H1 (cell line): ENCODE measurements around the gene DCBLD1. TPM values are rescaled to one million over a fixed set of nuclear protein-coding genes. Genes with fewer than 3 reads are reported as not detected.
A peak's percentile ranks its signal among the peaks of the same experiment; 100 is the strongest.

Experiments
- CTCF ChIA-PET: fragments of 300-600 bp; sonication (Branson Sonifier 250); formaldehyde crosslinking; loops from one replicate; lab custom pipeline; 2021; ENCODE audit not compliant: partially characterized antibody; lab: Charles Lee
- POLR2A ChIA-PET: fragments of 300-600 bp; sonication (Branson Sonifier 250); formaldehyde crosslinking; loops from one replicate; lab custom pipeline; 2021; ENCODE audit warnings: inconsistent platforms; ENCODE audit not compliant: partially characterized antibody; lab: Charles Lee
- DNase-seq, 2 experiments: peaks; one replicate each; pipeline versions ENCODE4 v3.0.0 to v3.0.0-alpha.2; 2010 to 2022; ENCODE audit warnings: low spot score in 2 of 2, low read depth in 1 of 2, mixed read lengths in 1 of 2
- FAIRE-seq: peaks from 2 replicates; lab custom pipeline; 2011; peaks lifted over from hg19 to GRCh38; lab: Jason Lieb, UNC
- H2AFZ ChIP-seq: 2 replicates; pipeline ENCODE4 v1.8.1; 2012; ENCODE audit warnings: low read length, inconsistent platforms
- H2AK5ac ChIP-seq: 2 replicates; pipeline ENCODE4 v1.6.1; 2013; ENCODE audit warnings: low read depth, low read length
- H2BK120ac ChIP-seq: replicated peaks from 2 replicates; pipeline ENCODE3; 2013; ENCODE audit warnings: low read depth, low read length, inconsistent platforms
- H2BK12ac ChIP-seq: 2 replicates; pipeline ENCODE4 v1.6.1; 2013; ENCODE audit warnings: low read depth, low read length
- H2BK15ac ChIP-seq: 2 replicates; pipeline ENCODE4 v1.6.1; 2013; ENCODE audit warnings: low read length
- H2BK20ac ChIP-seq: 2 replicates; pipeline ENCODE4 v1.6.1; 2013; ENCODE audit warnings: low read length
- H2BK5ac ChIP-seq: 2 replicates; pipeline ENCODE4 v1.6.1; 2013; ENCODE audit warnings: low read depth, low read length
- H3K14ac ChIP-seq: 2 replicates; pipeline ENCODE4 v1.6.1; 2013; ENCODE audit warnings: inconsistent platforms; ENCODE audit not compliant: insufficient read length
- H3K18ac ChIP-seq: 2 replicates; pipeline ENCODE4 v1.6.1; 2013; ENCODE audit warnings: low read length; ENCODE audit errors: extremely low read depth
- H3K23ac ChIP-seq: 2 replicates; pipeline ENCODE4 v1.6.1; 2013; ENCODE audit warnings: inconsistent platforms; ENCODE audit not compliant: insufficient read length
- H3K23me2 ChIP-seq: 2 replicates; pipeline ENCODE4 v1.6.1; 2013; ENCODE audit warnings: low read depth, low read length
- H3K27ac ChIP-seq: 2 replicates; pipeline ENCODE4 v1.6.1; 2011; ENCODE audit warnings: low read depth, low read length, inconsistent platforms
- H3K27me3 ChIP-seq, 4 experiments: replicated peaks in 1 of 4; 1 replicate in 1 of 4; 2 replicates in 3 of 4; pipeline versions ENCODE4 v1.6.1 to v1.8.1; 2011 to 2013; ENCODE audit warnings: low read length in 3 of 4, mild to moderate bottlenecking in 3 of 4, inconsistent platforms in 2 of 4, mixed read lengths in 2 of 4, moderate library complexity in 1 of 4; ENCODE audit not compliant: control insufficient read depth in 3 of 4, insufficient read depth in 3 of 4; ENCODE audit errors: extremely low read depth in 1 of 4
- H3K36me3 ChIP-seq, 4 experiments: 2 replicates each; pipeline versions ENCODE4 v1.6.1 to v1.8.1; 2011 to 2013; ENCODE audit warnings: mild to moderate bottlenecking in 4 of 4, low read length in 3 of 4, moderate library complexity in 2 of 4, control low read depth in 1 of 4, inconsistent platforms in 1 of 4; ENCODE audit not compliant: insufficient read depth in 4 of 4, control insufficient read depth in 2 of 4
- H3K4ac ChIP-seq: replicated peaks from 2 replicates; pipeline ENCODE3; 2013; ENCODE audit warnings: low read length, low read depth, mixed read lengths, inconsistent platforms; ENCODE audit not compliant: insufficient read length
- H3K4me1 ChIP-seq, 4 experiments: replicated peaks in 1 of 4; 1 replicate in 1 of 4; 2 replicates in 3 of 4; pipeline versions ENCODE4 v1.6.1 to v1.8.1; 2011 to 2013; ENCODE audit warnings: low read length in 3 of 4, inconsistent platforms in 2 of 4, mixed read lengths in 1 of 4; ENCODE audit not compliant: insufficient read depth in 4 of 4, control insufficient read depth in 3 of 4
- H3K4me2 ChIP-seq, 2 experiments: 2 replicates each; pipeline versions ENCODE4 v1.6.1 to v1.8.1; 2011 to 2013; ENCODE audit warnings: low read depth in 2 of 2, low read length in 2 of 2, control low read depth in 1 of 2, inconsistent platforms in 1 of 2, mild to moderate bottlenecking in 1 of 2; ENCODE audit not compliant: insufficient read depth in 1 of 2
- H3K4me3 ChIP-seq, 4 experiments: fragments of 200-600, 300-600 bp in 1 of 4; sonication (generic), shearing (Covaris generic), sonication (Bioruptor Twin) in 1 of 4; 2 replicates each; pipeline versions ENCODE4 v1.5.1 to v1.8.1; 2011 to 2016; ENCODE audit warnings: low read length in 4 of 4, low read depth in 3 of 4, control low read depth in 2 of 4, inconsistent platforms in 2 of 4, mild to moderate bottlenecking in 2 of 4, mixed read lengths in 1 of 4, moderate library complexity in 1 of 4; ENCODE audit not compliant: insufficient read depth in 2 of 4; ENCODE audit errors: extremely low read depth in 1 of 4
- H3K56ac ChIP-seq: replicated peaks from 2 replicates; pipeline ENCODE3; 2013; ENCODE audit warnings: low read depth, mild to moderate bottlenecking, mixed read lengths, low read length, inconsistent platforms; ENCODE audit not compliant: insufficient read length
- H3K79me1 ChIP-seq: 2 replicates; pipeline ENCODE4 v1.6.1; 2013; ENCODE audit warnings: low read depth, low read length, control low read depth
- H3K79me2 ChIP-seq, 2 experiments: 2 replicates each; pipeline versions ENCODE4 v1.6.1 to v1.8.1; 2012 to 2013; ENCODE audit warnings: low read length in 2 of 2, mild to moderate bottlenecking in 2 of 2, inconsistent platforms in 1 of 2; ENCODE audit not compliant: insufficient read depth in 2 of 2, control insufficient read depth in 1 of 2
- H3K9ac ChIP-seq, 4 experiments: replicated peaks in 1 of 4; 1 replicate in 1 of 4; 2 replicates in 3 of 4; pipeline versions ENCODE4 v1.6.1 to v1.8.1; 2011 to 2013; ENCODE audit warnings: low read depth in 3 of 4, low read length in 3 of 4, control low read depth in 2 of 4, mild to moderate bottlenecking in 2 of 4, moderate library complexity in 2 of 4, inconsistent platforms in 1 of 4; ENCODE audit errors: extremely low read depth in 1 of 4
- H3K9me3 ChIP-seq, 2 experiments: 2 replicates each; pipeline versions ENCODE4 v1.6.1 to v1.8.1; 2012 to 2013; ENCODE audit warnings: mild to moderate bottlenecking in 2 of 2, moderate library complexity in 2 of 2, control low read depth in 1 of 2, inconsistent platforms in 1 of 2, low read depth in 1 of 2, low read length in 1 of 2, mixed read lengths in 1 of 2; ENCODE audit not compliant: insufficient read depth in 2 of 2
- H4K20me1 ChIP-seq, 2 experiments: replicated peaks in 1 of 2; 2 replicates each; pipeline versions ENCODE3 to v1.8.1; 2011 to 2013; ENCODE audit warnings: inconsistent platforms in 2 of 2, low read length in 2 of 2, mild to moderate bottlenecking in 1 of 2; ENCODE audit not compliant: insufficient read depth in 2 of 2, control insufficient read depth in 1 of 2
- H4K5ac ChIP-seq: 2 replicates; pipeline ENCODE4 v1.6.1; 2013; ENCODE audit warnings: low read length, low read depth, mixed read lengths, inconsistent platforms; ENCODE audit not compliant: insufficient read length
- H4K8ac ChIP-seq: 2 replicates; pipeline ENCODE4 v1.8.0; 2013; ENCODE audit warnings: mild to moderate bottlenecking, moderate library complexity, low read length, inconsistent platforms; ENCODE audit not compliant: insufficient read depth; ENCODE audit errors: extremely low read depth
- H4K91ac ChIP-seq: replicated peaks from 2 replicates; pipeline ENCODE3; 2013; ENCODE audit warnings: low read length, mixed read lengths, inconsistent platforms; ENCODE audit not compliant: insufficient read length
- BACH1 ChIP-seq: IDR thresholded peaks from 2 replicates; pipeline ENCODE4 v1.6.1; 2012; ENCODE audit warnings: low read length, improper control_type of control experiment
- CBX5 ChIP-seq: fragments of 300-800, 300-1000 bp; sonication (generic); IDR thresholded peaks from 2 replicates; pipeline ENCODE4 v1.7.1; 2016; ENCODE audit warnings: antibody characterized with exemption, low read length, low read depth
- CEBPB ChIP-seq: IDR thresholded peaks from 2 replicates; pipeline ENCODE4 v1.6.1; 2012; ENCODE audit warnings: low read depth, low read length
- CHD2 ChIP-seq: IDR thresholded peaks from 2 replicates; pipeline ENCODE4 v1.6.1; 2012; ENCODE audit warnings: low read length, improper control_type of control experiment
- CTBP2 ChIP-seq: IDR thresholded peaks from 2 replicates; pipeline ENCODE4 v1.7.0; 2011; ENCODE audit warnings: borderline replicate concordance, mild to moderate bottlenecking, moderate library complexity, mixed read lengths, low read length; ENCODE audit not compliant: insufficient read depth, insufficient read length
- EGR1 ChIP-seq: IDR thresholded peaks from 2 replicates; pipeline ENCODE4 v1.6.1; 2011; ENCODE audit warnings: low read depth, low read length, borderline replicate concordance
- GABPA ChIP-seq: IDR thresholded peaks from 2 replicates; pipeline ENCODE4 v1.6.1; 2011; ENCODE audit warnings: mild to moderate bottlenecking, low read length, moderate library complexity, borderline replicate concordance; ENCODE audit not compliant: insufficient read depth
- GTF2F1 ChIP-seq: IDR thresholded peaks from 2 replicates; pipeline ENCODE4 v1.6.1; 2012; ENCODE audit warnings: low read depth, low read length, improper control_type of control experiment, borderline replicate concordance
- HDAC6 ChIP-seq: IDR thresholded peaks from one replicate; pipeline ENCODE4 v1.7.1; 2012; ENCODE audit warnings: low read depth, mild to moderate bottlenecking, inconsistent platforms, low read length, moderate library complexity
- NRF1 ChIP-seq: IDR thresholded peaks from 2 replicates; pipeline ENCODE4 v1.6.1; 2011; ENCODE audit warnings: mild to moderate bottlenecking, low read depth, low read length, improper control_type of control experiment
- POU5F1 ChIP-seq: IDR thresholded peaks from 2 replicates; pipeline ENCODE4 v1.6.1; 2011; ENCODE audit warnings: low read depth, mild to moderate bottlenecking, low read length, moderate library complexity
- RXRA ChIP-seq: IDR thresholded peaks from 2 replicates; pipeline ENCODE4 v1.6.1; 2011; ENCODE audit warnings: low read depth, mild to moderate bottlenecking, low read length, moderate library complexity; ENCODE audit not compliant: insufficient read depth
- SIX5 ChIP-seq: IDR thresholded peaks from 2 replicates; pipeline ENCODE4 v1.6.1; 2011; ENCODE audit warnings: mild to moderate bottlenecking, low read depth, low read length
- TCF12 ChIP-seq: IDR thresholded peaks from 2 replicates; pipeline ENCODE4 v1.6.1; 2011; ENCODE audit warnings: low read depth, mild to moderate bottlenecking, low read length
- TEAD4 ChIP-seq: IDR thresholded peaks from 2 replicates; pipeline ENCODE4 v1.6.1; 2012; ENCODE audit warnings: low read depth, low read length, inconsistent platforms, mixed read lengths
- WGBS, 2 experiments: shearing (Covaris generic) in 1 of 2; methylation state at CpG; one replicate each; pipeline versions ENCODE4 v1.1.6 to v1.1.7; 2013 to 2015; ENCODE audit warnings: low lambda C conversion rate in 2 of 2, mixed read lengths in 2 of 2, inconsistent platforms in 1 of 2, low coverage in 1 of 2, missing lambda C conversion rate in 1 of 2; ENCODE audit not compliant: insufficient replicate concordance in 2 of 2, insufficient coverage in 1 of 2, insufficient read length in 1 of 2; ENCODE audit errors: extremely low coverage in 1 of 2, missing lambda C conversion rate in 1 of 2; 5-methylcytosine and 5-hydroxymethylcytosine counted together
- polyA plus RNA-seq, 7 experiments: library from polyadenylated mRNA; depleted of rRNA in 3 of 7; stranded (reverse) in 5 of 7; unstranded in 2 of 7; fragments of >200 nt in 5 of 7; fragments of 200-250 nt in 2 of 7; gene quantifications; 1 replicate in 5 of 7; 2 replicates in 1 of 7; 4 replicates in 1 of 7; pipeline versions ENCODE4 v1.2.1 to v1.2.3, GENCODE V29; 2011 to 2013; ENCODE audit warnings: missing spikeins in 2 of 7, mixed read lengths in 2 of 7
- total RNA-seq: library from RNA; stranded (reverse); fragmentation: NEBNext Ultra II Directional; extraction: Animal tissue kit (Norgen Biotek cat#: 25700); gene quantifications from 2 replicates; pipeline ENCODE4 v1.2.1, GENCODE V29; 2021

The DCBLD1 gene
- total and polyA plus RNA-seq, 2 of the 8 experiments (the other 6 are each of a cell fraction or from before 2014, with no cell fraction given), result 3.9 to 11.2 TPM

- Histone ChIP-seq H3K23ac (no peak overlapping the region), H2BK12ac (no peak overlapping the region), H3K4me1 (peaks cover 0 to 6% (median 3%) of the 10 kb centered on the region in 4 experiments; a peak in 5 of 7 replicates), H3K79me1 (no peaks in the 10 kb centered on the region), H3K56ac (no peak overlapping the region), H4K20me1 (peaks cover 0 to 2% of the 10 kb centered on the region in 2 experiments), H3K9me3 (no peaks in the 10 kb centered on the region), H3K14ac (no peak overlapping the region), H3K36me3 (peaks cover 0 to 3% (median 0%) of the 10 kb centered on the region in 4 experiments; a peak in 1 of 8 replicates), H3K27ac (no peak overlapping the region), H2BK120ac (no peak overlapping the region), H3K79me2 (no peaks in the 10 kb centered on the region), H3K23me2 (no peaks in the 10 kb centered on the region), H2BK5ac (no peak overlapping the region), H3K4me2 (peak overlapping the region; percentile 59 to 76; a peak in 2 of 4 replicates), H3K9ac (no peak overlapping the region), H3K4me3 (peak overlapping the region in 1 of 4 experiments; percentile 55; a peak in 2 of 8 replicates), H2BK15ac (no peak overlapping the region), H4K5ac (no peak overlapping the region), H2AK5ac (no peak overlapping the region), H2AFZ (no peak overlapping the region), H3K4ac (no peak overlapping the region), H4K8ac (no peak overlapping the region), H3K27me3 (no peaks in the 10 kb centered on the region; a peak in 1 of 7 replicates), H2BK20ac (no peak overlapping the region), H4K91ac (no peak overlapping the region), H3K18ac (no peak overlapping the region)
- FAIRE-seq (no peak), DNase-seq (no peak)
- WGBS, 2 experiments, result 54% methylated on average over 8 of the region's 8 CpGs; no CpG with 5 or more reads in 1 of the 2 experiments
- CTCF ChIA-PET, result interaction anchor here (0.6 to 6.4 kb wide), 7 partner anchors 16 to 149 kb away, joined by 3 to 58 read pairs (median 4); partner anchors contain the start of gene DCBLD1
- POLR2A ChIA-PET, result interaction anchor here (1.1 kb wide), 1 partner anchor 67 kb away, joined by 3 read pairs; no protein-coding TSS in a partner anchor
- no peak for TF ChIP-seq NRF1
- no peak for TF ChIP-seq GABPA
- TF ChIP-seq GTF2F1, result no peak
- no peak for TF ChIP-seq HDAC6
- TF ChIP-seq RXRA, result no peak
- no peak for TF ChIP-seq EGR1
- TF ChIP-seq CEBPB, result no peak
- no peak for TF ChIP-seq TCF12
- TF ChIP-seq BACH1, result no peak
- no peak for TF ChIP-seq POU5F1
- no peak for TF ChIP-seq CHD2
- TF ChIP-seq CBX5, result no peak
- TF ChIP-seq CTBP2, result no peak
- no peak for TF ChIP-seq TEAD4
- no peak for TF ChIP-seq SIX5
These were observed 66.4 kb downstream of the DCBLD1 start for GRCh38 chr6:117548797-117549301.
